Midbrain (tissue), 1 donor: ENCODE measurements around the gene KCTD15.

ENCODE experiments used
- DNase-seq: peaks from one replicate; lab custom pipeline; 2025; lab: John Stamatoyannopoulos, UW

KCTD15 gene

DNA sequence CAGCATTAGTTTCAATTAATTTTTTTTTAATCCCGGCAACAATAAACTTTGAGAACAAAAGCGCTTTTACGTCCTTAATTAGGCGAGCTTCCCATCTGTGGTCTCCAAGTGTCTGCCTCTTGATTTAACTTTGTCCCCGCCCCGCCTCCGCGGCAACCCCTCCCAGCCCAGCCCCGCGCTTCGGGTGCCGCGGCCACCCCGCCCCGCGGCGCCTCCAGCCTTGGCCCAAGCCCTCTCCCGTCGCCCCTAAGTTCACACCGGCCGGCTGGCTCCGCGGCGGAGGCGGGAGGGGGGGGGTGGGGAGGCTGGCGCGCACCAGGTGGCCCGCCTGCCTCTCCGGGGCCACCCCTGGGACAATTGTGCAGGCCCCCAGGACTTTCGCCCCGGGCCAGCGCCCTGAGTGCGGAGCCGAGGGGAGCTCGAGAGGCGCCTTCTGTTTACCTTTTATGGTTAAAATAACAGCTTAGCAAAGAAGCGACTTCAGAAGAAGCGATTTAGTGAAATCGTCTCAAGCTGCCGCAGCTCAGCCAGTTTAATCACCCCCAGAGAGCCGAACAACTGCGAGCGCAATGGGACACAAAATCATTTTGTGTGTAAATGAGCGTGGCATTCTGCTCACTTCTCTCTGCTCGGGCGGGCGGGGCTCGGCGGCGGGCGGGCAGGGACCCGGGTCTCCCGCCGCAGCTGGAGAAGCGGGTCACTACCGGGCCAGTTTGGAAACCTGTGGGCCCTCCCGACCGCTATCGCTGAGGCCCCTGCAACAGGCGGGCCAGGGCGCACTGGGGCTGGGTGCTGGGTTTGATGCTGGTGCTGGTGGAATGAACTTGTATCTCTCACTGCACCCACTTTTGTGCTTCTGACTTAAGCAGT, 1.4 kb downstream of the KCTD15 start:
- peak; percentile 21 for DNase-seq

DNA sequence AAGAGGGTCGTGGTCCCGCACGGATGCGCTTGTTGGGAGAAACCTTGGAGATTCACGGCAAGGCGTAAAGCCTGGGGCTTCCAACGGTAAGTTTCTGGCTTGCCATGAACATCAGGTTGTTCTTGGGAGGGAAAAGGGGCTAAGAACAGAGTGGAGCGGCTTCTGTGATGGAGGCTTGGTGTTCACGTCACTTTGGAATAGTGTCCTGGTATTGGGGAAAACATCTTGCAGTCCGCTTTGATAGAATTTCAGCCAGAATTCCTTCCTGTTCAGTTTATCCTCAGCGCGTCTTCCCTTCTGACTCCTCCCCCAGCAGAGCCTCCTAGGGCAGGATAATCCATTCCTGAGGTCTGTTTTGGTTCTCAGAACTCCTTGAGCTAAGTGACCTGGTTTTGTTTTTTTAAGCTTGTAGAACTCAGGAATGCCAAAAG, 2.0 kb downstream of the KCTD15 start:
- DNase-seq: peak; percentile 17

- DNase-seq: no peak
These were observed 2.8 kb downstream of the KCTD15 start for GRCh38 chr19:33799476-33799875.

- DNase-seq: no peak
These were observed 3.5 kb downstream of the KCTD15 start for GRCh38 chr19:33800012-33800680.

GRCh38 chr19:33801411-33801810, 4.7 kb downstream of the KCTD15 start:
- no peak for DNase-seq

- DNase-seq: no peak
These were observed 5.3 kb downstream of the KCTD15 start for GRCh38 chr19:33802001-33802400.

DNA sequence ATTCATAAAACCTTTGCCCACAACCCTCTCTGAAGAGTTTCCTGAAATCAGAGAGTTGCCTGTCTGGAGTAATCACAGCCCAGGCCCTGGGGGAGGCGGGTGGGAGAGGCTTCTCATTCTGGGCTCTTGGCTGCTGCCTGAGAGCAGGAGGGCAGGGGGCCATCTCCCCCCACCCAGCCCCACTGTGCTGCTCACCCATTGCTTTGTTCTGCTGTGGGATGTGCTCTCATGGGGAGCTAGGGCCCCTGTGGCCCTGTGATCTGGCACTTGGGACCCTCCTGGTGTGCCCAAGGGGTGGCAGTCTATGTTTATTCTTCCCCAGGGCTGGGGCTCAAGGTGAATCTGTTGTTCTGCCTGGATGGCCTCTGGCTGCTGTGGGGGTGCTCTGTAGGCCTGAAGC, 6.1 kb downstream of the KCTD15 start:
- DNase-seq: no peak

DNA sequence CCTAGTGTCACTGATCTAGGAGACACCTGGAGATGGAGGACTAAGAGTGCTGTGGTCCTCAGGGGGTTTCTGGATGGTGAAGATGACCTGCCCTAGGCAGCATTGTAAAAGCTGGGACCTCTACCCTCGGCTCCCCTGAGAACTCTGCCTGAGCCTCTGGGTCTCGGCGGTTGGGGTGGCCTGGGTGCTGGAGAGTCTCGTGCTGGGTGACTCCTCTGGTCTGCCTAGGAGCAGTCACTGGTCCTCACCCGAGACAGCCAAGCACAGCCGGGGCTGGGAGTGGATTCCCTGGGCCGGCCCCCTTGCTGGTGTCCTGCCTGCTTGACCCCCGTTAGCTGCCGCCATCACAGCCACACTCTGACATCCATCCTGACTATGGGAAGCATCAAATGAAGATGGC, 6.7 kb downstream of the KCTD15 start:
- no peak for DNase-seq

DNA sequence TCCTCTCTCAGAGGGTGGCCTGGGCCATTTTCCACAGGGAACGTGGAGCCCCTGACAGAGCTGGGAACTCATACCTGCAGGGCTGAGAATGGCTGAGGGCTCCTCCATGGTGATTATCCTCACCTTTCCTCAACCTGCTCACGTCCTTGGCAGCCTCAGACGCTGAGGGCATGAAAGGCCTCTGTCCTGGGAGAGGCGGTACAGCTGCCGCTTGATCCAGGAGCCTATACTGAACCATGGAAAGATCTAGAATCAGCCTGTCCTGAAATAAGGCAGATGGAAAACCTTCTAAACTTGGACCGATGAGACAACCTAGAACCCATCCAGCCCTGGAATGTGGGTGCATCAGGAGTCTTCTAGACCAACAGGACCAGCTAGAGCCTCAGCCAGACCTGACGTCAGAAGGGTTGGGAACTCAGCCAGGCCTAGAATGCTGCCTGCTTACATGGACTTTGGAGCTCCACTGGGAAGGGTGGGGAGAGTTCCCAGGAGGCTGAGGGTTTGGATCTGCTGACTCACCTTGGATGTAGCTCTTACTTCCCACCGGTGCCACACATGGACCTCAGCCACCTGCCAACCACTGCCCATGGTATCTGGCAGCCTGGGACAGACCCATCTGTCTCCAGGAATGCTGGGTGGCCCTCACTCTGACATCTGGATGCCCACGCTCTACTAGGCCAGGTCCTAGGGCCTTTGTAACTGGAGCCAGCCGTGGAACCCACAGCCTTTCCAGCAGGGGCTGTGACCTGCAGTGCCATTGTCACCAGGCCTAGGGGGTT, 7.5 kb downstream of the KCTD15 start:
- peak; percentile 47 for DNase-seq

DNA sequence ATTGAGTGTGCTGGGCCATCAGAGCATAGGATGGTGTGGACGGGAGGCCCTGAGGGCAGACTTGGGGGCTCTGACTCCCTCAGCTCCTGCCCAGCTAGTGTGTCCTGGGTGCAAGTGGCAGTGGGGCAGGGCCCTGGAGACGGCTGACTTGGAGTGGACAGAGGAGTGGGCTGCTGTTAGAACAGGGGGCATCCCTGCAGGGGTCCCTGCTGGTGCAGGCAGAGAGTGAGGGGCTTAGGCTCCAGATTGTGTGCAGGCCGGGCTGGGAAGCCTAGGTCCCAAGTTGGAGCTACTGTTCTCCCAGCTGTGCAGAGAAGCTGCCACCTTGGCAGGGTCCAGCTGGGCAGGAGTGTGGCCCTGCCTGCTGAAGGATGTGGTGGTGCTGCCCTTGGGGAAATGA, 8.6 kb downstream of the KCTD15 start:
- no peak for DNase-seq

GRCh38 chr19:33805840-33806433, 9.3 kb downstream of the KCTD15 start:
- no peak for DNase-seq

DNA sequence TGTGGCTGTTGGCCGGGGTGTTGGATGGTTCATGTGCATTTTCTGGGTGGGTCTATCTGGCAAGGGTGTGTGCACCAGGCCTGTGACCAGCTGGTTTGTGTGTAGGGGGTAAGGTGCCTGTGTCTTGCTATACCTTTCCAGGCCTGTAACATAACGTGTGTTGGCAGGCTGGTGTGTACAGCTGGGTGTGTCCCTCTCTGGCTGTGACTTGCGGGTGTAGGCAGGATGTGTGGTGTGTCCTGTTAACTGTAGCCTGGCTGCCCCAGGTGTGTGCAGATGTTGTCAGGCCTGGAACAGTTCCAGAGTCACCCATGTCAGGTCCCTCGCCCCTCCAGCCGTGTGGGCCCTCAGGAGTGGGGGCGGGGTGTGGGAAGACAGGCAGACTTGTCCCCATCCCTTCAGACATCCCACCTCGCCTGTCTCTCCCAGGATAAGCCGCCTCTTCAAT, 9.8 kb downstream of the KCTD15 start:
- DNase-seq: no peak

DNA sequence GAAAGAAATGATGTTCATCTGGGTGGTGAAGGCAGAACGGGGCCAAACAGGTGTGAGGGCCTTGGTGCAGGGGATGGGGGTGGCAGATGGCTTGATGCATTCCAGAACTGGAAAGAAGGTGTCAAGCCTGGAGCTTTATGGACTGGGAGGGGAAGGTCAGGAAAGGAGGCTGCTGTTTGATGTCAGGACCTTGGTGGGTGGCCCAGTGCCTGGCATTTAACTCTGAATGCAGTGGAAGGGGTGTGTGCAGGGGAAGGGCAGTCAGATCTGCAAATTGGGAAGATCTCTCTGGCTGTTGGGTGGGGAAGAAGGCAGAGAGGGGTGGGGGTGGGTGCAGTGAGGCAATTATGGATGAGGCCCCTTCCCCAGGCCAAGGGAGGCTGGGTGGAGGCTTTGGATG, 11.7 kb downstream of the KCTD15 start:
- no peak for DNase-seq

GRCh38 chr19:33809960-33810359, 13.3 kb downstream of the KCTD15 start:
- DNase-seq: no peak

DNA sequence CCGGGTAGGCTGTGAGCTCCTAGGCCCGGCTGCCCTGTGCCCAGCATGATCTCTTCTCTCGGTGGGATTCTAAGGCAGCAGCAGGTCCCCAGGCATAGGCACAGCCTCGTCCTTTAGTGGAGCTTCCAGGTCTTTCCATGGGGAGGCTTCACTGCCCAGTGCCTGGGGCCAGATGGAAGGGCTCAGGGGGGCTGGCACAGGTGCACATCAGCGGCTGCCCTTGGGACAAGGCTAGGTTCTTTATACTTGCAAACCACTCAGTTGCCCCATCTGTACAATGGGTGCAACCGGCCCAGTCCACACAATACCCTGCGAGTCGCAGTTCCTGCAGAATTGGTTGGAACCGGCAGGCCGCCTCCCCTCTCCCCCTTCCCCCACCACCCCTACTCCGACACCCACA, 14.2 kb downstream of the KCTD15 start:
- DNase-seq: no peak

DNA sequence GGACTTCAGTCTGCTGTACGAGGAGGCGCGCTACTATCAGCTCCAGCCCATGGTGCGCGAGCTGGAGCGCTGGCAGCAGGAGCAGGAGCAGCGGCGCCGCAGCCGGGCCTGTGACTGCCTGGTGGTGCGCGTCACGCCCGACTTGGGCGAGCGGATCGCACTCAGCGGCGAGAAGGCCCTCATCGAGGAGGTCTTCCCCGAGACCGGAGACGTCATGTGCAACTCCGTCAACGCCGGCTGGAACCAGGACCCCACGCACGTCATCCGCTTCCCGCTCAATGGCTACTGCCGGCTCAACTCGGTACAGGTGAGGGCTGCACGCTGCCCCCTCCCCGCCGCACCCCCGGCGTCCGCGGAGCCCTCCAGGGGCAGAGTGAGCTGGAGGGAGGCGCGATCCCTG, 14.6 kb downstream of the KCTD15 start:
- DNase-seq: no peak

DNA sequence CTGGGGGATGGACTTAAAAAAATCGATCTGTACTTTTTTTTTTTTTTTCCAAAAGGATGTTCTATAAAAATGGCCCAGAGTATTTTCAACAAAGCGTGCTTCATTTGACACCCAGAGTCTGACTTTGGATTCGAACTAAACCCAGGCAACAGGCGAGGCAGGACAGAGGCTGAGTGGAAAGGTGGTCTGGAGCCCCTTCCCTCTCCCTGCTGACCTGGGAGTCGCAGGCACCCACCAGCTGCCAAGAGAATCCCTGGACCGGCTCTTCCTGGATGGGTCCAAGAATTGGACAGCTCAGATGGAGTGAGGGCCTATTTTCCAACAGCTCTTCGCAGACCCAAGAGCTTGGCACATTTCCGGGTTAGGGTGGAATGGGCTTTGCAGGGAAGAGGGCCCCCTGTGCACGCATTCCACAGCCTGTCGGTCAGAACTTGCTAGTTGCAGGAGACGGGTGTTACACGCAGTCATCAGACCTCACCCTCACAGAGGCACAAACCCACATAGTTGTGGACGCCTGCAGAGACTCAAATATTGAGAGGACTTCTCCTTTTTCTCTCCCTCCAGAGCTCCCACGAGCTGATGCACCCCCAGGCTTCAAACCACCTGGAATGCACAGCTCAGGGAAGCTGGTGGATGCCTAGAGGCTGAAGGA, 15.2 kb downstream of the KCTD15 start:
- no peak for DNase-seq

DNA sequence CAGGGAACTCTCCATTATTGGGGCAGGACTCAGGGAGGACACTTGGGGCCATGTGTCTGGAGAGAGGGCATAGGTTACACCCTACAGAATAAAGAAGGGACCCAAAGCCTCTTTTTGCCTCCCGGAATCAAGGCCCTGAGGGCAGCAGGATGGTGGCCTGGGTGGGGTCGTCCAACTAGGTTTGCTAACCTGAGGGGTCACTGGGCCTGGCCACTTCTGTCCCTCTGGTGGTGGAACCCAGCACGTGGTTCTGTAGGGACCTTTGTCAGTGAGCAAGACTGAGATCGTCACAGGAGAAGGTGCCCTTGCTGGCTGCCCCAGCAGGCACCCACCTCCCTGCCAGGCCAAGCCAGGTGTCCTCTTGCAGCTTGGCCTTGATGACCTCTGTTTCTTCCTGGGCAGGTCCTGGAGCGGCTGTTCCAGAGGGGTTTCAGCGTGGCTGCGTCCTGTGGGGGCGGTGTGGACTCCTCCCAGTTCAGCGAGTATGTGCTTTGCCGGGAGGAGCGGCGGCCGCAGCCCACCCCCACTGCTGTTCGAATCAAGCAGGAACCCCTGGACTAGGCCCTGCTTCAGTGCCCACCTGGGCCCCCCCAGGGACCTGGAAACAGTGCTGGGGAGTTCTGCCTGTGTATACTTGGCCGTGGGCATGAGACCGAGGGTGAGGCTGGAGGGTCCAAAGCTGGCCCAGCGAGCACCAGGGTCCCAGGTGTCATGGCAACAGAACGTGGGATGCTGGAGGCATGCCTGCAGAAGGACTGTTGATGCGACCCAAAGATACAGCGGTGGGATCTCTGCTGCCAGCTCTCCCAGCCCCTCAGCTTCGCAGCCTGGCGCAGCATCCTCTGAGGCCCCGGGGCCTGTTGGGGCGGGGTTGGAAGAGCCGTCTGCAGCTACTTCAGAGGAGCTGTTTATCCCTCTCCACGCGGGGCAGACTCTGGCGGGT, 16.0 kb downstream of the KCTD15 start:
- no peak for DNase-seq

- DNase-seq: no peak
These were observed 16.9 kb downstream of the KCTD15 start for GRCh38 chr19:33813391-33814101.
